SKM-1 (cell line): Measurements from ENCODE around the gene TSC22D3.
"Not testable (repeated sequence)": the region's sequence is repeated elsewhere in the genome, so short reads cannot be mapped to it uniquely, and the experiment has no call there.

ENCODE experiments used
- DNase-seq: peaks from one replicate; lab custom pipeline; 2025; ENCODE audit not compliant: unreplicated experiment; lab: John Stamatoyannopoulos, UW

Gene TSC22D3

GRCh38 chrX:107713203-107713542 is 62.4 kb downstream of the TSC22D3 start:
- DNase-seq = no peak

GRCh38 chrX:107712231-107713202 is 63.1 kb downstream of the TSC22D3 start:
- DNase-seq = no peak

- no peak for DNase-seq
These were observed 63.9 kb downstream of the TSC22D3 start for GRCh38 chrX:107711521-107712181.

- DNase-seq = peak; percentile 79
These were observed 64.8 kb downstream of the TSC22D3 start for GRCh38 chrX:107710617-107711391.

- DNase-seq = no peak
These were observed 66.3 kb downstream of the TSC22D3 start for GRCh38 chrX:107709266-107709806.

DNA sequence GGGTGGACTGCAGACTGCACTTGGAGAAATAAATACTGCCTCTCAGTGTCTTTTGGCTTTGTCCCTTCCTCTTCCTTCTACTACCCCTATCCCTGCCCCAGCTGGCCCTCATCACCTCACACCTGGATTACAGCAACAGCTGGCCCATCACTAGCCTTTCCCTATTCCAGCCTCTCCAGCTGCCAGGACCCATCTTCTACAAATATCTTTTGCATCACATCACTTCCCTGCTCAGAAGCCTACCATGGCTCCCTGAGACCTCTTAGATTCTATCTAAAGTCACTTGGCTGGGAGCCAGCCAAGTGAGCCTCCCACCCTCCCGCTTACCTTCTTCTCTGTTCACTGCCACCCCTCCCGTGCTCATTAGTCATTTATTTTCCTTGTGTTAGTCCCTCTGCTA is 66.8 kb downstream of the TSC22D3 start:
- no peak for DNase-seq

- no peak for DNase-seq
These were observed 67.7 kb downstream of the TSC22D3 start for GRCh38 chrX:107707866-107708265.

- no peak for DNase-seq
These were observed 69.3 kb downstream of the TSC22D3 start for GRCh38 chrX:107706309-107706708.

DNA sequence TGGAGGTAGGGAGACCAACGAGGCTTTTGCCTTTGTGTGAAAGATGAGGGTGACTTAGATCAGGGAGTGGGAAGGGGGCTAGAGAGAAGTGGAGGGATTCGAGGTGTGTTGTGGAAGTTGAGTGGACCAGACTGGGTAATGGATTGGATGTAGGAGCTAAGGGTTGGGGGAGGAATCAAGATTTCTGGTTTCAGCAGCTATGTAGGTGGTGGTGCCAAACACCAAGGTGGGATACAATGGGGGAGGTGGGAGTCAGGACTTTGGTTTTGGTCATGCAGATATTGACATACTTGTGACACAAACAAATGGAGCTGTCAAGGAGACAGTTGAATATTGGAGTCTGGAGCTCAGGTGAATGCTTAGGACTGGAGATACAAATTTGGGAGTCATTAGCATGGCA is 71.0 kb downstream of the TSC22D3 start:
- DNase-seq = no peak

- DNase-seq = no peak
These were observed 71.4 kb downstream of the TSC22D3 start for GRCh38 chrX:107704181-107704580.

- peak; percentile 72 for DNase-seq
These were observed 74.0 kb downstream of the TSC22D3 start for GRCh38 chrX:107701493-107702121.

GRCh38 chrX:107700790-107701189 is 74.8 kb downstream of the TSC22D3 start:
- no peak for DNase-seq

DNA sequence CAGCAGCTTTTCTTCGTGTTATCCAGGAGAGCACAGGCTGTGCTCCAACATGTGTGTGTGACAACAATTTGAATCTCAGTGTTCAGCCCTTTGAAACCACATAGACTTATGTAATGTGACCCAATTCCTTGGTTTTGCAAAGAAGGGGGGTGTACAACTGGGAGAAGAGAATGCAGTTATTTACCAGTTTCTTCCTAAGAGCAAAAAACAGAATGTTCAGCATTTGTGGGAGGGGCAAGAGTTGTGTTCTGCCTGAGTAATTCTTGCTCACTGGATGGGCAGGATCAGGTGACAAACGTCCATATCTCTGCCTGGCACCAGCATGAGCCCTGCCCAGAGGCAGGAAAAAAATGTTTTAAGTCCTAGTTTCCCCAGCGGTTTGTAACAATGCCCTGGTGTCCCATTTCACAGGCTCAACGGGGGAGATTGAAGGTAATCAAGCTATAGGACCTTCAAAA is 75.2 kb downstream of the TSC22D3 start:
- DNase-seq = no peak

DNA sequence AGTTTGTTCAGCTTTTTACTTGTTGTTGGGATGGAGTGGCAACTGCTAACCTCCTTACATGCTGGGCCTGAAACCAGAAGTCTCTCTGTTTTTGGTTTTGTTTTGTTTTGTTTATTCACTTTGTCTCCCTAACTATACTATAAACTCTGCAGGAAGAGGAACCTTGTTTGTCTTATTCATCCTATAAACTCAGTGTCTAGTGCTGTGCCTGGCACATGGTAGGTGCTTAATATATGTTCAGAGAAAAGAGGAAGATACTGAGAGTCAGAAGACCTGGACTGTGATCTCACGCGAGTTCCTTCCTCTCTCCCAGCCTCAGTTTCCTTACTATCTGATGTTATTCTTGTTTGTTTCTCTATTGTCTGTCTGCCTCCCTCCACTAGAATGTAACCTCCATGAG is 76.0 kb downstream of the TSC22D3 start:
- DNase-seq = no peak

DNA sequence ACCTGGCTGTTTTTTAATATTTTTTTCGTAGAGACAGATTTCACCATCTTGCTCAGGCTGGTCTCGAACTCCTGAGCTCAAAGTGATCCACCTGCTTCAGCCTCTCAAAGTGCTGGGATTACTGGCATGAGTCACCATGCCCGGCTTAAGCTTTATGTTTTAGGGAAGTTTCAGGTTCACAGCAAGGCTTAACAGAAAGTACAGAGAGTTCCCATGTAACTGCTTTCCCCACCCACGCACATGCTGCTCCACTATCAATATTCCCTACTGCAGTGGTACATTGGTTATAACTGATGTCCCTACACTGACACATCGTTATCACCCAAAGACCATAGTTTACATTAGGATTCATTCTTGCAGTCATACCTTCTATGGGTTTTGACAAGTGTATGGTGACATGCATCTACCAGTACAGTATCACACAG is 84.6 kb downstream of the TSC22D3 start:
- no peak for DNase-seq

- DNase-seq = no peak
These were observed 88.1 kb downstream of the TSC22D3 start for GRCh38 chrX:107687445-107687844.

- DNase-seq = no peak
These were observed 88.8 kb downstream of the TSC22D3 start for GRCh38 chrX:107686792-107687191.

- no peak for DNase-seq
These were observed 89.6 kb downstream of the TSC22D3 start for GRCh38 chrX:107686026-107686425.

DNA sequence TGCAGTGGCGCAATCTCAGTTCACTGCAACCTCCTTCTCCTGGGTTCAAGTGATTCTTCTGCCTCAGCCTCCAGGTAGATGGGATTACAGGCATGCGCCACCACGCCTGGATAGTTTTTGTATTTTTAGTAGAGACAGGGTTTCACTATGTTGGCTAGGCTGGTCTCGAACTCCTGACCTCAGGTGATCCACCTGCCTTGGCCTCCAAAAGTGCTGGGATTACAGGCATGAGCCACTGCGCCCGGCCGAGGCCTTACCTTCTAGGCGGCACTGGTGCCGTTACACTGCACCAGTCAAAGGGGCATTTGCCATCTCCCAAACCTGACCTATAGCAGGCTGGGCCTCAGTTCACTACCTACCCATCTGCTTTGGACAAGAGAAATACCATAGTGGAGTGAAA is 90.0 kb downstream of the TSC22D3 start:
- DNase-seq = not testable (repeated sequence)

- peak; percentile 87 for DNase-seq
These were observed 90.6 kb downstream of the TSC22D3 start for GRCh38 chrX:107684956-107685385.

GRCh38 chrX:107683931-107684330 is 91.7 kb downstream of the TSC22D3 start:
- no peak for DNase-seq
